ENCODE measurements around the gene ITGA2.

The ITGA2 gene

DNA sequence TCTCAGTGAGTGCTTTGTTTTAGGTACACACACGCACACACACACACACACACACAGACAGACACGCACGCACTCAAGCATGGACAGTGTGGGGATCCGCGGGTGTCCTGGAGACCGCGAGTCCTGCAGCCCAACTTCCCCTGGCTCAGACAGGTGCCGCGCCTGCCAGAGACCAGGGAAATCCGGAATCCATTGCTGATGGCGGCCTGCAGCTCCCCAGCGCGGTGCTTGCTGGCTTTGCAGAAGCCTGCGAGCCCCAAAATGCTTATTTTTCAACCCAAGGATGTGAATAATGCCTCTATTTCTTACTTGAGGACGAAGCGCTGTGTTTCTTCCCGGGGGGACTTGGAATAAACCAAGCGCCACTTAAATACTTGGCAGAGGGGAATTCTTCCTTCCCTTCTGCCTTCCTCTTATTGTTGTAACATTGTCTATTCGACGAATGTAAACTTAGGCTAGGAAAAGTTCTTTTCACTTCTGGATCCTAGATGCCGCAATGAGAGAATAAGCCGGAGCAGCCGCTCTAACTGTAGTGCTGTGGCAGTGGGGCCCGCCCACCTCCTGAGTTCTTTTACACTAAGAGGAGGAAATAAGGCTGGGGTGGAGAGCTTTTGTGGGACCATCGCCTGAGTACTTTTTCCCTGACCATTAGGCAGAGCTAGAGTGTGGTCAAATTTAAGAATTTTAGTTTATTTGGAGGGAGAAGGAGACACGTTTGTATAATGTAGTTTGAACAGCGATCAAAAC lies 802 bp downstream of the ITGA2 start:
- TF ChIP-seq TAF1 (IDR thresholded peaks at IDR 0.05; ENCODE audit: borderline replicate concordance, insufficient read depth, low read length): no peak
- TF ChIP-seq SIN3A (IDR thresholded peaks at IDR 0.05; ENCODE audit: borderline replicate concordance, insufficient read depth, low read length): no peak
- TF ChIP-seq POLR2AphosphoS5 (IDR thresholded peaks at IDR 0.05; ENCODE audit: low read depth, low read length): no peak
- no peak for TF ChIP-seq FOXP2 (optimal IDR thresholded peaks at IDR 0.05; ENCODE audit: borderline replicate concordance, extremely low read depth, extremely low read length, insufficient read depth)
- TF ChIP-seq, protein P1, sequence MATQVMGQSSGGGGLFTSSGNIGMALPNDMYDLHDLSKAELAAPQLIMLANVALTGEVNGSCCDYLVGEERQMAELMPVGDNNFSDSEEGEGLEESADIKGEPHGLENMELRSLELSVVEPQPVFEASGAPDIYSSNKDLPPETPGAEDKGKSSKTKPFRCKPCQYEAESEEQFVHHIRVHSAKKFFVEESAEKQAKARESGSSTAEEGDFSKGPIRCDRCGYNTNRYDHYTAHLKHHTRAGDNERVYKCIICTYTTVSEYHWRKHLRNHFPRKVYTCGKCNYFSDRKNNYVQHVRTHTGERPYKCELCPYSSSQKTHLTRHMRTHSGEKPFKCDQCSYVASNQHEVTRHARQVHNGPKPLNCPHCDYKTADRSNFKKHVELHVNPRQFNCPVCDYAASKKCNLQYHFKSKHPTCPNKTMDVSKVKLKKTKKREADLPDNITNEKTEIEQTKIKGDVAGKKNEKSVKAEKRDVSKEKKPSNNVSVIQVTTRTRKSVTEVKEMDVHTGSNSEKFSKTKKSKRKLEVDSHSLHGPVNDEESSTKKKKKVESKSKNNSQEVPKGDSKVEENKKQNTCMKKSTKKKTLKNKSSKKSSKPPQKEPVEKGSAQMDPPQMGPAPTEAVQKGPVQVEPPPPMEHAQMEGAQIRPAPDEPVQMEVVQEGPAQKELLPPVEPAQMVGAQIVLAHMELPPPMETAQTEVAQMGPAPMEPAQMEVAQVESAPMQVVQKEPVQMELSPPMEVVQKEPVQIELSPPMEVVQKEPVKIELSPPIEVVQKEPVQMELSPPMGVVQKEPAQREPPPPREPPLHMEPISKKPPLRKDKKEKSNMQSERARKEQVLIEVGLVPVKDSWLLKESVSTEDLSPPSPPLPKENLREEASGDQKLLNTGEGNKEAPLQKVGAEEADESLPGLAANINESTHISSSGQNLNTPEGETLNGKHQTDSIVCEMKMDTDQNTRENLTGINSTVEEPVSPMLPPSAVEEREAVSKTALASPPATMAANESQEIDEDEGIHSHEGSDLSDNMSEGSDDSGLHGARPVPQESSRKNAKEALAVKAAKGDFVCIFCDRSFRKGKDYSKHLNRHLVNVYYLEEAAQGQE (IDR thresholded peaks at IDR 0.05; ENCODE audit: insufficient read depth in 1 of 2, low read depth in 2 of 2, low read length in 2 of 2): no peak

DNA sequence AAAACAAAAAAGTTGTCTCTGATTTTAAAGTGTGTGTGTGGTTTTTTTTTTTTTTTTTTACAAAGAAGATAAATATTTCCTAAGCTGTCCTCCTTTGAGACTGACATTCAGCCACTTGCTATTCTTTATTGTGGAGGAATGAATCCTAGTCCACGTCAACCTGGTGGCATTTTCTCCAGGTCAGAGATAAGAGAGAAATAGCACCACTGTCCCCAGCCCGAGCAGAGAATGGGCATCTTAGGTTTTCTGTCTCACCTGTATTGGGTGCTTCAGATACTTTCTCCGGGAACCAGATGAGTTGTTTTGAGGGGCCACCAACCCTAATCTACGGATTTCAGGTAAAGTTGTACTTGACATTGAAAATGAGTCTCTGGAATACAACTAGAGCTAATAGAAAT lies 1.4 kb downstream of the ITGA2 start:
- TF ChIP-seq, protein P1 (IDR thresholded peaks at IDR 0.05; ENCODE audit: insufficient read depth in 1 of 2, low read depth in 2 of 2, low read length in 2 of 2): no peak
- TF ChIP-seq FOXP2 (optimal IDR thresholded peaks at IDR 0.05; ENCODE audit: borderline replicate concordance, extremely low read depth, extremely low read length, insufficient read depth): no peak

DNA sequence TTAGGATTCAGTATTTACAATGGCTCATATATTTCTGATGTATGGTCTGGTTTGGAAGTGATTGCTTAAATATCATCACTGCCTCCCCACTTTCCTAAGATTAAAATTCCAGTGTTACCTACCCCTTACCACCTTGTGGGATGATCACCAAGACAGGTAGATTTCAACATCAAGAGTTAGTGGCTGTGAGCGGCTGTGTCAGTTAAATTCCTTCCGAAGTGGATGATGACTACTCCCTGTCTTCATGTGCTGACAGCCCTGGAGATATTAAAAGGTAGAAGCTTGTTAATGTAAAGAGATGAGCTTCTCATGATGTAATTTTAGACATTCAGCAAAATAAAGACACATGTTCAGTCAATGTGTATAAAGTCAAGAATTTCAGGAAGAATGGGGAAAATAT lies 4.2 kb downstream of the ITGA2 start:
- TF ChIP-seq, protein P1 (IDR thresholded peaks at IDR 0.05; ENCODE audit: insufficient read depth in 1 of 2, low read depth in 2 of 2, low read length in 2 of 2): no peak
- TF ChIP-seq TAF1 (IDR thresholded peaks at IDR 0.05; ENCODE audit: borderline replicate concordance, insufficient read depth, low read length) (no peak), POLR2AphosphoS5 (IDR thresholded peaks at IDR 0.05; ENCODE audit: low read depth, low read length) (no peak), SIN3A (IDR thresholded peaks at IDR 0.05; ENCODE audit: borderline replicate concordance, insufficient read depth, low read length) (no peak), FOXP2 (optimal IDR thresholded peaks at IDR 0.05; ENCODE audit: borderline replicate concordance, extremely low read depth, extremely low read length, insufficient read depth) (no peak)

DNA sequence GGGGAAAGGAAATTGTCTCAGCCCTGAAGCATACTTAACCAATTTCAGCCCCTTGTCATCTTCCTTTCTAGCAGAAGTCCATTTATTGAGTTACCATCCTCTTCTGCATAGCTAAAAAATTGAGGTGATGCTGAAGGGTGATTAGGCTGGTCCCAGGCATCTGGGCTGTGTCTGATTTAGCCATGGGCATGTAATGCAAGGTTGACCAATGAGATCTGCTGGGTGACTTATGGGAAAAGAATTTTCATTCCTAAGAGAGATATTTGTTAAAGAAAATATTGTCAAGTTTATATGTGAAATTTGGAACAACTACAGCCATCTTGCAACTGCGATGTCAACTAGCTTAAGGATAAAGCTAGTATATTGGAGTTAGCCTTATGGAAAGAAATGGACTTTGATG lies 5.1 kb downstream of the ITGA2 start:
- TF ChIP-seq FOXP2 (optimal IDR thresholded peaks at IDR 0.05; ENCODE audit: borderline replicate concordance, extremely low read depth, extremely low read length, insufficient read depth) (no peak), SIN3A (IDR thresholded peaks at IDR 0.05; ENCODE audit: borderline replicate concordance, insufficient read depth, low read length) (no peak), TAF1 (IDR thresholded peaks at IDR 0.05; ENCODE audit: borderline replicate concordance, insufficient read depth, low read length) (no peak), POLR2AphosphoS5 (IDR thresholded peaks at IDR 0.05; ENCODE audit: low read depth, low read length) (no peak)
- TF ChIP-seq, protein P1 (IDR thresholded peaks at IDR 0.05; ENCODE audit: insufficient read depth in 1 of 2, low read depth in 2 of 2, low read length in 2 of 2): no peak

DNA sequence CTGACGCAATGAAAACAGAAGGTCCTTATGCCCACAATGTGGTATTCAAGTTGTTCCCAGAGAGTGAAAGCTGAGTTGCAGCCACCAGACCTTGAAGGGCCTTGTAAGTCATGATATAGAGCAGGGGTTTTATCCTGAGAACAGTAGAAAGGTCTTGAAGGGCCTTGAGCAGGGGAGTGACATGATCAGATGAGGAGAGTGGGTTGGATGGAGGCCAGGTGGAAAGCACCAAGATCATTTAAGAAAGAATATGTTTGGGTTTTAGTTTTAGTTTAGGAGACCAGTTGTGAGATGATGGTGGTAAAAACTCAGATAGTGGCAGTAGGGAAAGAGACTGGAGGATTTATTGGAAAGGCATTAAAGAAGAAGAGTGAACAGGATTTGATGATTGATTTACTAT lies 5.9 kb downstream of the ITGA2 start:
- TF ChIP-seq, protein P1 (IDR thresholded peaks at IDR 0.05; ENCODE audit: insufficient read depth in 1 of 2, low read depth in 2 of 2, low read length in 2 of 2): no peak
- TF ChIP-seq SIN3A (IDR thresholded peaks at IDR 0.05; ENCODE audit: borderline replicate concordance, insufficient read depth, low read length) (no peak), TAF1 (IDR thresholded peaks at IDR 0.05; ENCODE audit: borderline replicate concordance, insufficient read depth, low read length) (no peak), FOXP2 (optimal IDR thresholded peaks at IDR 0.05; ENCODE audit: borderline replicate concordance, extremely low read depth, extremely low read length, insufficient read depth) (no peak), POLR2AphosphoS5 (IDR thresholded peaks at IDR 0.05; ENCODE audit: low read depth, low read length) (no peak)

All from PFSK-1 (cell line).